ENCODE results near the gene PRKD3. TPM values are rescaled to one million over a fixed set of nuclear protein-coding genes. Genes with fewer than 3 reads are reported as not detected.

The PRKD3 gene
- total and polyA plus RNA-seq, 2 donors (not counting 1 experiment from before 2014, with no cell fraction given) = 28.9 to 82.2 TPM

DNA sequence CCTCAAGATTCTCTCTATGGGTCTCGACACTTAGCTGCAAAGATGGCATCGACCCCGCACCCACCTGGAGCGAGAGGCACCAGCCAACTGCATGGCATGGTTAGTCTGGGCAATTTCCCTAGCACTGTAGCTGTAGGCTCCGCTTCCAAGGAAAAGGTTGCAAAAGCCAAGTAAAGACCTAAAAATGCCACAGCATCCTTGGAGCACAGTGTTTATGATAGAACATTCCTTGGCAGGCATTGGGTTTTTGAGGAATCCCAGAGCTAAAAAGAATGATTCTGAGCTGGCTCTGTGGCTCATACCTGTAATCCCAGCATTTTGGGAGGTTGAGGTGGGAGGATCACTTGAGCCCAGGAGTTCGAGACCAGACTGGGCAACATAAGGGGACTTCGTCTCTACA lies 42.7 kb upstream of the PRKD3 start:
- H3K9me3 ChIP-seq (ENCODE audit: control extremely low read depth in 1 of 3, control insufficient read depth in 2 of 3, insufficient read depth in 1 of 3, low read length in 2 of 3) = no peaks in the 10 kb centered on the region
- intact Hi-C loops (cut with micrococcal nuclease) = no loop called here
- no peak overlapping the region for H3K4me2 ChIP-seq (replicated peaks; ENCODE audit: low read depth, low read length, poor library complexity, severe bottlenecking)
- H3K27me3 Mint-ChIP-seq = no peaks in the 10 kb centered on the region
- H3K79me2 ChIP-seq (ENCODE audit: control insufficient read depth, insufficient read depth, low read length) = no peaks in the 10 kb centered on the region
- no peaks in the 10 kb centered on the region for H3K36me3 ChIP-seq (replicated peaks in 1 of 2; ENCODE audit: control extremely low read depth in 1 of 2, control insufficient read depth in 1 of 2, extremely low read depth in 1 of 2, insufficient read depth in 2 of 2, low read length in 1 of 2)
- peaks cover 10% of the 10 kb centered on the region for H3K4me1 Mint-ChIP-seq
- no peak for TF ChIP-seq EZH2 (IDR thresholded peaks at IDR 0.05; ENCODE audit: borderline replicate concordance, insufficient read depth, low read depth, low read length, poor library complexity, severe bottlenecking)
- no peak overlapping the region for H3K27ac Mint-ChIP-seq
- DNase-seq = no peak
- H2AFZ ChIP-seq (ENCODE audit: insufficient read depth, low read depth, low read length, poor library complexity, severe bottlenecking) = no peak overlapping the region
- CTCF ChIA-PET = interaction anchor here (1.2 kb wide), 2 partner anchors 17 to 41 kb away, joined by 3 read pairs; no protein-coding TSS in a partner anchor
- H3K4me1 ChIP-seq (ENCODE audit: control insufficient read depth in 2 of 2, insufficient read depth in 2 of 2, low read length in 2 of 2) = peaks cover 5 to 10% of the 10 kb centered on the region in 2 donors
- no peak overlapping the region for H3K9ac ChIP-seq (ENCODE audit: low read length)
- POLR2A ChIA-PET = no interaction called here
- WGBS (ENCODE audit: insufficient coverage) = 100% methylated on average over 4 of the region's 7 CpGs
- H3K27me3 ChIP-seq (replicated peaks in 1 of 4; ENCODE audit: control extremely low read depth in 1 of 4, control insufficient read depth in 3 of 4, insufficient read depth in 4 of 4, low read length in 3 of 4) = no peaks in the 10 kb centered on the region
- no peaks in the 10 kb centered on the region for H4K20me1 ChIP-seq (ENCODE audit: control insufficient read depth, insufficient read depth, low read length, poor library complexity, severe bottlenecking)
- no peaks in the 10 kb centered on the region for H3K9me3 Mint-ChIP-seq (ENCODE audit: insufficient read depth)
- no peak overlapping the region for H3K4me3 Mint-ChIP-seq
- no peak overlapping the region for H3K4me3 ChIP-seq (ENCODE audit: control extremely low read depth in 1 of 5, extremely low read depth in 1 of 5, insufficient read depth in 1 of 5, low read depth in 2 of 5, low read length in 4 of 5)
- no peak for ATAC-seq (ENCODE audit: low read depth)
- no peak overlapping the region for H3K27ac ChIP-seq (ENCODE audit: low read length in 2 of 2)

DNA sequence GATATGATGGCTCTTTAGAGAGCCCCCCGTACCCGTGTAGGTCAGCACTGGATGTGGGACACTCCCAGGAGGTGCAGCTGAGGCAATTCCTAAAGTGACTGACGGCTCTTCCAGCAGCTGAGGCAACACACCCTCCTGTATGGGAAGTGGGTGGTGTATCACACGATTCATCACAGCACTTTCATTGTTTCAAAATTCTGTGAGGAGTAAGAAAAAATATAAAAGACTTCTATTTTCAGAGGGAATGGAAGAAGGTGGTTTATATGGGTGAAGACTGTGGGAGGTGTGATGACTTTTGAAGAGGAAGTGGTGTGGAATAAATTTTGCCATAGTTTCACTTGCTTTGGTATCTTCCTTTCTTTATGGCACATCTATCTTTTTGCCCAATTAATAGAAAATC lies 42.1 kb upstream of the PRKD3 start:
- no peaks in the 10 kb centered on the region for H3K36me3 ChIP-seq (replicated peaks in 1 of 2; ENCODE audit: control extremely low read depth in 1 of 2, control insufficient read depth in 1 of 2, extremely low read depth in 1 of 2, insufficient read depth in 2 of 2, low read length in 1 of 2)
- H4K20me1 ChIP-seq (ENCODE audit: control insufficient read depth, insufficient read depth, low read length, poor library complexity, severe bottlenecking) = no peaks in the 10 kb centered on the region
- intact Hi-C loops (cut with micrococcal nuclease) = no loop called here
- no peaks in the 10 kb centered on the region for H3K27me3 ChIP-seq (replicated peaks in 1 of 4; ENCODE audit: control extremely low read depth in 1 of 4, control insufficient read depth in 3 of 4, insufficient read depth in 4 of 4, low read length in 3 of 4)
- no peaks in the 10 kb centered on the region for H3K27me3 Mint-ChIP-seq
- H3K4me1 ChIP-seq (ENCODE audit: control insufficient read depth in 2 of 2, insufficient read depth in 2 of 2, low read length in 2 of 2) = peaks cover 5 to 10% of the 10 kb centered on the region in 2 donors
- no peak overlapping the region for H3K4me3 Mint-ChIP-seq
- POLR2A ChIA-PET = no interaction called here
- H3K79me2 ChIP-seq (ENCODE audit: control insufficient read depth, insufficient read depth, low read length) = no peaks in the 10 kb centered on the region
- H3K27ac Mint-ChIP-seq = no peak overlapping the region
- no peaks in the 10 kb centered on the region for H3K9me3 Mint-ChIP-seq (ENCODE audit: insufficient read depth)
- H3K4me2 ChIP-seq (replicated peaks; ENCODE audit: low read depth, low read length, poor library complexity, severe bottlenecking) = no peak overlapping the region
- H3K9ac ChIP-seq (ENCODE audit: low read length) = no peak overlapping the region
- DNase-seq (no peak), ATAC-seq (ENCODE audit: low read depth) (no peak)
- no peak overlapping the region for H2AFZ ChIP-seq (ENCODE audit: insufficient read depth, low read depth, low read length, poor library complexity, severe bottlenecking)
- no peak overlapping the region for H3K27ac ChIP-seq (ENCODE audit: low read length in 2 of 2)
- no peaks in the 10 kb centered on the region for H3K9me3 ChIP-seq (ENCODE audit: control extremely low read depth in 1 of 3, control insufficient read depth in 2 of 3, insufficient read depth in 1 of 3, low read length in 2 of 3)
- CTCF ChIA-PET = interaction anchor here (1.2 kb wide), 2 partner anchors 17 to 42 kb away, joined by 3 read pairs; no protein-coding TSS in a partner anchor
- 53% methylated on average over 2 of the region's 4 CpGs for WGBS (ENCODE audit: insufficient coverage)
- peaks cover 8% of the 10 kb centered on the region for H3K4me1 Mint-ChIP-seq
- TF ChIP-seq EZH2 (IDR thresholded peaks at IDR 0.05; ENCODE audit: borderline replicate concordance, insufficient read depth, low read depth, low read length, poor library complexity, severe bottlenecking) = no peak
- TF ChIP-seq, protein P1, sequence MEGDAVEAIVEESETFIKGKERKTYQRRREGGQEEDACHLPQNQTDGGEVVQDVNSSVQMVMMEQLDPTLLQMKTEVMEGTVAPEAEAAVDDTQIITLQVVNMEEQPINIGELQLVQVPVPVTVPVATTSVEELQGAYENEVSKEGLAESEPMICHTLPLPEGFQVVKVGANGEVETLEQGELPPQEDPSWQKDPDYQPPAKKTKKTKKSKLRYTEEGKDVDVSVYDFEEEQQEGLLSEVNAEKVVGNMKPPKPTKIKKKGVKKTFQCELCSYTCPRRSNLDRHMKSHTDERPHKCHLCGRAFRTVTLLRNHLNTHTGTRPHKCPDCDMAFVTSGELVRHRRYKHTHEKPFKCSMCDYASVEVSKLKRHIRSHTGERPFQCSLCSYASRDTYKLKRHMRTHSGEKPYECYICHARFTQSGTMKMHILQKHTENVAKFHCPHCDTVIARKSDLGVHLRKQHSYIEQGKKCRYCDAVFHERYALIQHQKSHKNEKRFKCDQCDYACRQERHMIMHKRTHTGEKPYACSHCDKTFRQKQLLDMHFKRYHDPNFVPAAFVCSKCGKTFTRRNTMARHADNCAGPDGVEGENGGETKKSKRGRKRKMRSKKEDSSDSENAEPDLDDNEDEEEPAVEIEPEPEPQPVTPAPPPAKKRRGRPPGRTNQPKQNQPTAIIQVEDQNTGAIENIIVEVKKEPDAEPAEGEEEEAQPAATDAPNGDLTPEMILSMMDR (IDR thresholded peaks at IDR 0.05) = no peak
- no peak overlapping the region for H3K4me3 ChIP-seq (ENCODE audit: control extremely low read depth in 1 of 5, extremely low read depth in 1 of 5, insufficient read depth in 1 of 5, low read depth in 2 of 5, low read length in 4 of 5)

Measured in B cell (primary cell).